Liver (tissue), 3 donors: ENCODE data around the gene ANKFN1.

ENCODE experiments used
- EGR1 ChIP-seq, 2 donors: IDR thresholded peaks; 2 replicates each; pipeline ENCODE4 v1.6.1; 2016 to 2018; ENCODE audit warnings: antibody characterized with exemption in 2 of 2, low read depth in 2 of 2
- FOXA1 ChIP-seq: IDR thresholded peaks from 2 replicates; pipeline ENCODE4 v1.6.1; 2016; ENCODE audit warnings: antibody characterized with exemption
- HNF4A ChIP-seq, 2 donors: conservative IDR thresholded peaks; 2 replicates each; pipeline ENCODE4 v1.6.1; 2016; ENCODE audit warnings: antibody characterized with exemption in 2 of 2, mild to moderate bottlenecking in 2 of 2
- JUND ChIP-seq, 2 donors: IDR thresholded peaks; 2 replicates each; pipeline ENCODE4 v1.6.1; 2016; ENCODE audit warnings: antibody characterized with exemption in 2 of 2
- NR2F2 ChIP-seq: IDR thresholded peaks from 2 replicates; pipeline ENCODE4 v1.6.1; 2016; ENCODE audit warnings: antibody characterized with exemption
- RAD21 ChIP-seq, 2 donors: IDR thresholded peaks; 2 replicates each; pipeline ENCODE4 v1.6.1; 2016; ENCODE audit warnings: antibody characterized with exemption in 2 of 2, mild to moderate bottlenecking in 2 of 2
- RXRA ChIP-seq, 2 donors: IDR thresholded peaks; 2 replicates each; pipeline ENCODE4 v1.6.1; 2017 to 2018; ENCODE audit warnings: antibody characterized with exemption in 2 of 2, mild to moderate bottlenecking in 1 of 2
- TAF1 ChIP-seq: conservative IDR thresholded peaks from 2 replicates; pipeline ENCODE4 v1.6.1; 2016; ENCODE audit warnings: antibody characterized with exemption, mild to moderate bottlenecking
- TF ChIP-seq, protein P1 (sequence below): fragments of 150-350 bp; IDR thresholded peaks from 2 replicates; pipeline ENCODE4 v1.5.1; 2017; ENCODE audit warnings: improper control_type of control experiment, low read depth, low read length; ENCODE audit not compliant: missing input control
- TF ChIP-seq, protein P2 (sequence below): IDR thresholded peaks from 2 replicates; pipeline ENCODE4 v1.6.1; 2016; ENCODE audit warnings: antibody characterized with exemption, mild to moderate bottlenecking
- TF ChIP-seq, protein P3 (sequence below): IDR thresholded peaks from 2 replicates; pipeline ENCODE4 v1.6.1; 2016; ENCODE audit warnings: antibody characterized with exemption
- TF ChIP-seq, protein P4 (sequence below): IDR thresholded peaks from 2 replicates; pipeline ENCODE4 v1.6.1; 2016; ENCODE audit warnings: antibody characterized with exemption
- donor health status: healthy.
- donor health status: healthy.

DNA sequence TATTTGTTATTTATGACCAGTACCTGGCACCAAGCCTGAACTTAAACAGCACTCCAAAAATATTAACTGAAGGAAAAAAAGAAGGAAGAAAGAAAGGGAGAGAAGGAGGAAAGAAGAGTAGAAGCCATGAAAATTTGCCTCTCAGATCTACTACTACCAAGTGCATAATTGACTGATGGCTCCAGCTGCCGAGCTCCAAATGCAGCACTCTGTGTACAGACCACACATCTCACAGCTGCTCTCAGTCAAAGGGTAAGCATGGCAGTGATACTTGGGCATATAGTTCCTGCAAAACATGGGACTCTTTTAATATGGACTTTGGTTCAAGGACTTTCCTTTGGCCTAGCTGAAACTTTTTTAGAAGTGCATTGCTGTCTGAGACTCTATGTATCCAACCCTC is 396.2 kb downstream of the ANKFN1 start:
- TF ChIP-seq, protein P1, sequence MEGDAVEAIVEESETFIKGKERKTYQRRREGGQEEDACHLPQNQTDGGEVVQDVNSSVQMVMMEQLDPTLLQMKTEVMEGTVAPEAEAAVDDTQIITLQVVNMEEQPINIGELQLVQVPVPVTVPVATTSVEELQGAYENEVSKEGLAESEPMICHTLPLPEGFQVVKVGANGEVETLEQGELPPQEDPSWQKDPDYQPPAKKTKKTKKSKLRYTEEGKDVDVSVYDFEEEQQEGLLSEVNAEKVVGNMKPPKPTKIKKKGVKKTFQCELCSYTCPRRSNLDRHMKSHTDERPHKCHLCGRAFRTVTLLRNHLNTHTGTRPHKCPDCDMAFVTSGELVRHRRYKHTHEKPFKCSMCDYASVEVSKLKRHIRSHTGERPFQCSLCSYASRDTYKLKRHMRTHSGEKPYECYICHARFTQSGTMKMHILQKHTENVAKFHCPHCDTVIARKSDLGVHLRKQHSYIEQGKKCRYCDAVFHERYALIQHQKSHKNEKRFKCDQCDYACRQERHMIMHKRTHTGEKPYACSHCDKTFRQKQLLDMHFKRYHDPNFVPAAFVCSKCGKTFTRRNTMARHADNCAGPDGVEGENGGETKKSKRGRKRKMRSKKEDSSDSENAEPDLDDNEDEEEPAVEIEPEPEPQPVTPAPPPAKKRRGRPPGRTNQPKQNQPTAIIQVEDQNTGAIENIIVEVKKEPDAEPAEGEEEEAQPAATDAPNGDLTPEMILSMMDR: no peak
- TF ChIP-seq RXRA (IDR thresholded peaks at IDR 0.05) (no peak), RAD21 (IDR thresholded peaks at IDR 0.05) (no peak), HNF4A (conservative IDR thresholded peaks at IDR 0.05) (no peak), TAF1 (no peak), EGR1 (IDR thresholded peaks at IDR 0.05; ENCODE audit: low read depth in 2 of 2) (no peak), JUND (IDR thresholded peaks at IDR 0.05) (no peak), FOXA1 (no peak), NR2F2 (no peak)
- TF ChIP-seq, protein P2, sequence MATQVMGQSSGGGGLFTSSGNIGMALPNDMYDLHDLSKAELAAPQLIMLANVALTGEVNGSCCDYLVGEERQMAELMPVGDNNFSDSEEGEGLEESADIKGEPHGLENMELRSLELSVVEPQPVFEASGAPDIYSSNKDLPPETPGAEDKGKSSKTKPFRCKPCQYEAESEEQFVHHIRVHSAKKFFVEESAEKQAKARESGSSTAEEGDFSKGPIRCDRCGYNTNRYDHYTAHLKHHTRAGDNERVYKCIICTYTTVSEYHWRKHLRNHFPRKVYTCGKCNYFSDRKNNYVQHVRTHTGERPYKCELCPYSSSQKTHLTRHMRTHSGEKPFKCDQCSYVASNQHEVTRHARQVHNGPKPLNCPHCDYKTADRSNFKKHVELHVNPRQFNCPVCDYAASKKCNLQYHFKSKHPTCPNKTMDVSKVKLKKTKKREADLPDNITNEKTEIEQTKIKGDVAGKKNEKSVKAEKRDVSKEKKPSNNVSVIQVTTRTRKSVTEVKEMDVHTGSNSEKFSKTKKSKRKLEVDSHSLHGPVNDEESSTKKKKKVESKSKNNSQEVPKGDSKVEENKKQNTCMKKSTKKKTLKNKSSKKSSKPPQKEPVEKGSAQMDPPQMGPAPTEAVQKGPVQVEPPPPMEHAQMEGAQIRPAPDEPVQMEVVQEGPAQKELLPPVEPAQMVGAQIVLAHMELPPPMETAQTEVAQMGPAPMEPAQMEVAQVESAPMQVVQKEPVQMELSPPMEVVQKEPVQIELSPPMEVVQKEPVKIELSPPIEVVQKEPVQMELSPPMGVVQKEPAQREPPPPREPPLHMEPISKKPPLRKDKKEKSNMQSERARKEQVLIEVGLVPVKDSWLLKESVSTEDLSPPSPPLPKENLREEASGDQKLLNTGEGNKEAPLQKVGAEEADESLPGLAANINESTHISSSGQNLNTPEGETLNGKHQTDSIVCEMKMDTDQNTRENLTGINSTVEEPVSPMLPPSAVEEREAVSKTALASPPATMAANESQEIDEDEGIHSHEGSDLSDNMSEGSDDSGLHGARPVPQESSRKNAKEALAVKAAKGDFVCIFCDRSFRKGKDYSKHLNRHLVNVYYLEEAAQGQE: no peak
- TF ChIP-seq, protein P3, sequence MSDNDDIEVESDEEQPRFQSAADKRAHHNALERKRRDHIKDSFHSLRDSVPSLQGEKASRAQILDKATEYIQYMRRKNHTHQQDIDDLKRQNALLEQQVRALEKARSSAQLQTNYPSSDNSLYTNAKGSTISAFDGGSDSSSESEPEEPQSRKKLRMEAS: no peak
- TF ChIP-seq, protein P4, sequence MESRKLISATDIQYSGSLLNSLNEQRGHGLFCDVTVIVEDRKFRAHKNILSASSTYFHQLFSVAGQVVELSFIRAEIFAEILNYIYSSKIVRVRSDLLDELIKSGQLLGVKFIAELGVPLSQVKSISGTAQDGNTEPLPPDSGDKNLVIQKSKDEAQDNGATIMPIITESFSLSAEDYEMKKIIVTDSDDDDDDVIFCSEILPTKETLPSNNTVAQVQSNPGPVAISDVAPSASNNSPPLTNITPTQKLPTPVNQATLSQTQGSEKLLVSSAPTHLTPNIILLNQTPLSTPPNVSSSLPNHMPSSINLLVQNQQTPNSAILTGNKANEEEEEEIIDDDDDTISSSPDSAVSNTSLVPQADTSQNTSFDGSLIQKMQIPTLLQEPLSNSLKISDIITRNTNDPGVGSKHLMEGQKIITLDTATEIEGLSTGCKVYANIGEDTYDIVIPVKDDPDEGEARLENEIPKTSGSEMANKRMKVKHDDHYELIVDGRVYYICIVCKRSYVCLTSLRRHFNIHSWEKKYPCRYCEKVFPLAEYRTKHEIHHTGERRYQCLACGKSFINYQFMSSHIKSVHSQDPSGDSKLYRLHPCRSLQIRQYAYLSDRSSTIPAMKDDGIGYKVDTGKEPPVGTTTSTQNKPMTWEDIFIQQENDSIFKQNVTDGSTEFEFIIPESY: no peak
